B cell (primary cell): ENCODE results near the gene MAPKAP1. TPM values are rescaled to one million over a fixed set of nuclear protein-coding genes. Genes with fewer than 3 reads are reported as not detected.
A peak's percentile ranks its signal among the peaks of the same experiment; 100 is the strongest.

Experiments
- ATAC-seq: fragments of 200-7000 bp; cut with Tn5 transposase; one replicate; pipeline ENCODE4 v1.10.0; 2021; ENCODE audit warnings: low read depth, mild to moderate bottlenecking, moderate number of reproducible peaks, moderate library complexity
- CTCF ChIA-PET: fragments of 350-600 bp; sonication (Branson Sonifier 250); formaldehyde crosslinking; loops from one replicate; lab custom pipeline; 2021; ENCODE audit warnings: antibody characterized with exemption, inconsistent platforms; lab: Charles Lee
- POLR2A ChIA-PET: fragments of 350-600 bp; sonication (Branson Sonifier 250); formaldehyde crosslinking; loops from one replicate; lab custom pipeline; 2021; ENCODE audit warnings: antibody characterized with exemption; lab: Charles Lee
- DNase-seq: peaks from one replicate; pipeline ENCODE4 v3.0.0; 2013
- H2AFZ ChIP-seq: 2 replicates; pipeline ENCODE4 v1.6.1; 2012; ENCODE audit warnings: mild to moderate bottlenecking, low read depth, low read length; ENCODE audit not compliant: insufficient read depth, poor library complexity, severe bottlenecking
- H3K27ac ChIP-seq, 2 donors: 1 replicate in 1 of 2; 2 replicates in 1 of 2; pipeline ENCODE4 v1.5.1; 2012 to 2013; ENCODE audit warnings: low read length in 2 of 2, mild to moderate bottlenecking in 2 of 2, moderate library complexity in 1 of 2
- H3K27me3 ChIP-seq, 4 experiments: fragments of 200-600 bp in 1 of 4; sonication (generic) in 1 of 4; replicated peaks in 1 of 4; 1 replicate in 2 of 4; 2 replicates in 2 of 4; pipeline versions ENCODE4 v1.6.1 to v1.7.0; 2013 to 2016; ENCODE audit warnings: low read length in 3 of 4, mild to moderate bottlenecking in 2 of 4, mixed read lengths in 1 of 4, moderate library complexity in 1 of 4; ENCODE audit not compliant: insufficient read depth in 4 of 4, control insufficient read depth in 3 of 4; ENCODE audit errors: control extremely low read depth in 1 of 4
- H3K36me3 ChIP-seq, 2 experiments: replicated peaks in 1 of 2; 1 replicate in 1 of 2; 2 replicates in 1 of 2; pipeline versions ENCODE4 v1.6.1 to v1.7.1; 2013; ENCODE audit warnings: low read length in 1 of 2; ENCODE audit not compliant: insufficient read depth in 2 of 2, control insufficient read depth in 1 of 2; ENCODE audit errors: control extremely low read depth in 1 of 2, extremely low read depth in 1 of 2
- H3K4me1 ChIP-seq, 2 donors: fragments of 200-600 bp in 1 of 2; sonication (generic) in 1 of 2; 1 replicate in 1 of 2; 2 replicates in 1 of 2; pipeline versions ENCODE4 v1.5.1 to v1.6.1; 2013 to 2017; ENCODE audit warnings: low read length in 2 of 2; ENCODE audit not compliant: control insufficient read depth in 2 of 2, insufficient read depth in 2 of 2
- H3K4me2 ChIP-seq: replicated peaks from 2 replicates; pipeline ENCODE3; 2012; ENCODE audit warnings: mild to moderate bottlenecking, low read depth, low read length; ENCODE audit not compliant: poor library complexity, severe bottlenecking
- H3K4me3 ChIP-seq, 5 experiments: fragments of 200-600 bp in 1 of 5; sonication (generic) in 1 of 5; 1 replicate in 3 of 5; 2 replicates in 2 of 5; pipeline versions ENCODE4 v1.5.1 to v1.7.0; 2011 to 2016; ENCODE audit warnings: low read length in 4 of 5, mild to moderate bottlenecking in 4 of 5, low read depth in 2 of 5, control low read depth in 1 of 5, moderate library complexity in 1 of 5; ENCODE audit not compliant: insufficient read depth in 1 of 5; ENCODE audit errors: control extremely low read depth in 1 of 5, extremely low read depth in 1 of 5
- H3K79me2 ChIP-seq: fragments of 200-600 bp; sonication (generic); one replicate; pipeline ENCODE4 v1.6.0; 2016; ENCODE audit warnings: low read length; ENCODE audit not compliant: control insufficient read depth, insufficient read depth
- H3K9ac ChIP-seq: fragments of 200-600 bp; sonication (generic); 2 replicates; pipeline ENCODE4 v1.6.1; 2017; ENCODE audit warnings: mild to moderate bottlenecking, low read length, moderate library complexity
- H3K9me3 ChIP-seq, 3 donors: one replicate each; pipeline versions ENCODE4 v1.6.1 to v1.7.1; 2013; ENCODE audit warnings: low read length in 2 of 3; ENCODE audit not compliant: control insufficient read depth in 2 of 3, insufficient read depth in 1 of 3; ENCODE audit errors: control extremely low read depth in 1 of 3
- H4K20me1 ChIP-seq: 2 replicates; pipeline ENCODE4 v1.6.0; 2012; ENCODE audit warnings: mild to moderate bottlenecking, low read length; ENCODE audit not compliant: insufficient read depth, control insufficient read depth, poor library complexity, severe bottlenecking
- H3K27ac Mint-ChIP-seq: one replicate; pipeline ENCODE4 v1.8.0; 2021; ENCODE audit warnings: mixed read lengths
- H3K27me3 Mint-ChIP-seq: one replicate; pipeline ENCODE4 v1.8.0; 2021; ENCODE audit warnings: mixed read lengths
- H3K4me1 Mint-ChIP-seq: one replicate; pipeline ENCODE4 v1.8.0; 2021; ENCODE audit warnings: mixed read lengths
- H3K4me3 Mint-ChIP-seq: one replicate; pipeline ENCODE4 v1.8.0; 2021; ENCODE audit warnings: mixed read lengths
- H3K9me3 Mint-ChIP-seq: one replicate; pipeline ENCODE4 v1.8.0; 2022; ENCODE audit warnings: mixed read lengths; ENCODE audit not compliant: insufficient read depth
- EZH2 ChIP-seq: IDR thresholded peaks from 2 replicates; pipeline ENCODE4 v1.6.1; 2012; ENCODE audit warnings: borderline replicate concordance, low read depth, mild to moderate bottlenecking, moderate library complexity, low read length; ENCODE audit not compliant: insufficient read depth, poor library complexity, severe bottlenecking
- WGBS: methylation state at CpG from one replicate; pipeline ENCODE4 v1.1.5; 2013; ENCODE audit warnings: missing lambda C conversion rate; ENCODE audit not compliant: insufficient coverage; 5-methylcytosine and 5-hydroxymethylcytosine counted together
- intact Hi-C: fragments of 100-400 bp; cut with micrococcal nuclease; formaldehyde crosslinking; loops from one replicate; pipeline ENCODE4 v1.10.0; 2022
- polyA plus RNA-seq: library from polyadenylated mRNA; depleted of rRNA; stranded (reverse); fragments of >200 nt; gene quantifications from 2 replicates; pipeline ENCODE4 v1.2.3, GENCODE V29; 2012
- total RNA-seq, 2 donors: library from RNA; stranded (reverse); fragments of 120-200 nt in 1 of 2; gene quantifications; 1 replicate in 1 of 2; 2 replicates in 1 of 2; pipeline versions ENCODE4 v1.2.3 to v1.2.4, GENCODE V29; 2013 to 2022
- TF ChIP-seq, protein P1 (sequence below): fragments of 200-600 bp; IDR thresholded peaks from one replicate; pipeline ENCODE4 v1.8.0; 2022; ENCODE audit warnings: antibody characterized with exemption, mild to moderate bottlenecking

Gene MAPKAP1
- total and polyA plus RNA-seq, 2 donors (not counting 1 experiment from before 2014, with no cell fraction given): 51.6 to 62.4 TPM

DNA sequence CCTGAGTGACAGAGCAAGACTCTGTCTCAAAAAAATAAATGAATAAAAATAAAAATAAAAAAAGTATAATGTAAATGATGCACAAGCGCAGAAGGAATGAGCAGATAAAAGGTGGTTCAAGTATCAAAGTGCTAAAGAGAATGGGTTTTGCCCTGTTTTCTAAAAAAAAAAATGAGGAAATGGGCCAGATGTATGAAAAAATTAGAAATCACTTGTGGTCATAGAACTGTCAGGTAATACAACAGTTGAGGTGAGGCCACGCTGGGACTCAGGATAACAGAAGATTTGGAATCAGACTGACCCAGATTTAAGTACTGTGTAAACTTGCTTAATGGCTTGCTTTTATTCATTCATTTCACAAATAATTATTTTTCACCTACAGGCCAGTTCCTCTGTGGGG lies 69.8 kb downstream of the MAPKAP1 start:
- Histone ChIP-seq H3K4me1 (peaks cover 69 to 78% of the 10 kb centered on the region in 2 donors), H3K4me2 (peak overlapping the region; percentile 50), H3K9me3 (no peaks in the 10 kb centered on the region), H3K4me3 (no peak overlapping the region), H3K27me3 (no peaks in the 10 kb centered on the region), H2AFZ (no peak overlapping the region), H4K20me1 (no peaks in the 10 kb centered on the region), H3K36me3 (no peaks in the 10 kb centered on the region), H3K9ac (no peak overlapping the region), H3K27ac (no peak overlapping the region), H3K79me2 (peaks cover 84% of the 10 kb centered on the region)
- Mint-ChIP-seq H3K27me3 (no peaks in the 10 kb centered on the region), H3K4me1 (peaks cover 77% of the 10 kb centered on the region), H3K4me3 (peak overlapping the region; percentile 0), H3K27ac (no peak overlapping the region), H3K9me3 (no peaks in the 10 kb centered on the region)
- intact Hi-C loops: loop anchor here (5.0 kb wide), 1 partner anchor 35 kb away; no protein-coding TSS in a partner anchor
- DNase-seq (peak; percentile 35), ATAC-seq (no peak)
- TF ChIP-seq, protein P1, sequence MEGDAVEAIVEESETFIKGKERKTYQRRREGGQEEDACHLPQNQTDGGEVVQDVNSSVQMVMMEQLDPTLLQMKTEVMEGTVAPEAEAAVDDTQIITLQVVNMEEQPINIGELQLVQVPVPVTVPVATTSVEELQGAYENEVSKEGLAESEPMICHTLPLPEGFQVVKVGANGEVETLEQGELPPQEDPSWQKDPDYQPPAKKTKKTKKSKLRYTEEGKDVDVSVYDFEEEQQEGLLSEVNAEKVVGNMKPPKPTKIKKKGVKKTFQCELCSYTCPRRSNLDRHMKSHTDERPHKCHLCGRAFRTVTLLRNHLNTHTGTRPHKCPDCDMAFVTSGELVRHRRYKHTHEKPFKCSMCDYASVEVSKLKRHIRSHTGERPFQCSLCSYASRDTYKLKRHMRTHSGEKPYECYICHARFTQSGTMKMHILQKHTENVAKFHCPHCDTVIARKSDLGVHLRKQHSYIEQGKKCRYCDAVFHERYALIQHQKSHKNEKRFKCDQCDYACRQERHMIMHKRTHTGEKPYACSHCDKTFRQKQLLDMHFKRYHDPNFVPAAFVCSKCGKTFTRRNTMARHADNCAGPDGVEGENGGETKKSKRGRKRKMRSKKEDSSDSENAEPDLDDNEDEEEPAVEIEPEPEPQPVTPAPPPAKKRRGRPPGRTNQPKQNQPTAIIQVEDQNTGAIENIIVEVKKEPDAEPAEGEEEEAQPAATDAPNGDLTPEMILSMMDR: no peak
- no peak for TF ChIP-seq EZH2
- CTCF ChIA-PET: interaction anchor here (0.9 to 1.2 kb wide), 2 partner anchors 10 to 262 kb away, joined by 3 read pairs; no protein-coding TSS in a partner anchor
- POLR2A ChIA-PET: no interaction called here
- WGBS: 54% methylated on average over 1 of the region's 2 CpGs

DNA sequence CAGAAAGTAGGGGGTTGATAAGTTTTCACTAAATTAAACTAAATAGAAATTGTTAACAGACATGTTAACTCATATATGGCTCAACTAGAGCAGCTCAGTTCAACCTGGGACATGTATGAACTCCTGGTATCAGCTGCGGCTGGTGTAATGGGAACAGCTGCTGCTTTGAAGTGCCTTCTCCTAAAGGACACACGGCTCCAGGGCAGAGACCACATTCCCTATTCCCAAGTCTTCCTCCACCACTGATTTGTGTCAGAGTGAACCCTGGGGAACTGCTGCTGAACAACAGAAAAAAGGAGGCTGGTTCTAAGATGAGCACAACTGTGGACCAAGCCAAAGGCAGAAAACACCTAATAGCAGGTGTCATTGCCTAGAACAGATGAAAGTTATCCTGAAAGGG lies 71.1 kb downstream of the MAPKAP1 start:
- Histone ChIP-seq H3K9me3 (no peaks in the 10 kb centered on the region), H4K20me1 (no peaks in the 10 kb centered on the region), H3K27ac (peak overlapping the region in 1 of 2 donors; percentile 8), H3K4me3 (peak overlapping the region in 1 of 5 experiments; percentile 17), H2AFZ (no peak overlapping the region), H3K79me2 (peaks cover 79% of the 10 kb centered on the region), H3K27me3 (no peaks in the 10 kb centered on the region), H3K9ac (peak overlapping the region; percentile 5), H3K36me3 (no peaks in the 10 kb centered on the region), H3K4me1 (peaks cover 82 to 89% of the 10 kb centered on the region in 2 donors), H3K4me2 (peak overlapping the region; percentile 54)
- TF ChIP-seq, protein P1: no peak
- no peak for TF ChIP-seq EZH2
- H3K4me1 Mint-ChIP-seq: peaks cover 86% of the 10 kb centered on the region
- ChIA-PET CTCF (interaction anchor here (1.2 to 1.4 kb wide), 2 partner anchors 11 to 123 kb away, joined by 3 to 4 read pairs; no protein-coding TSS in a partner anchor), POLR2A (no interaction called here)
- WGBS: 86% methylated on average over 2 of the region's 2 CpGs
- no peaks in the 10 kb centered on the region for H3K9me3 Mint-ChIP-seq
- intact Hi-C loops: loop anchor here (5.0 kb wide), 1 partner anchor 36 kb away; no protein-coding TSS in a partner anchor
- peak overlapping the region; percentile 68 for H3K4me3 Mint-ChIP-seq
- no peak overlapping the region for H3K27ac Mint-ChIP-seq
- DNase-seq: no peak
- ATAC-seq: no peak
- no peaks in the 10 kb centered on the region for H3K27me3 Mint-ChIP-seq
